HG02885 (cell line): ENCODE measurements around the gene CUL9.
A peak's percentile ranks its signal among the peaks of the same experiment; 100 is the strongest.

Experiments
- ATAC-seq: cut with Tn5 transposase; IDR thresholded peaks from one replicate; pipeline ENCODE4 v1.9.1; 2021; ENCODE audit warnings: mild to moderate bottlenecking; ENCODE audit not compliant: unreplicated experiment, poor library complexity

The CUL9 gene

GRCh38 chr6:43172104-43173007 lies 9.6 kb upstream of the CUL9 start:
- no peak for ATAC-seq

- ATAC-seq, result no peak
Observed at GRCh38 chr6:43173591-43174262, 8.3 kb upstream of the CUL9 start.

GRCh38 chr6:43174263-43175112 lies 7.5 kb upstream of the CUL9 start:
- ATAC-seq, result peak; percentile 73

- ATAC-seq, result no peak
Observed at GRCh38 chr6:43175676-43176422, 6.1 kb upstream of the CUL9 start.

GRCh38 chr6:43176423-43176786 lies 5.6 kb upstream of the CUL9 start:
- no peak for ATAC-seq

GRCh38 chr6:43178150-43178549 lies 3.8 kb upstream of the CUL9 start:
- no peak for ATAC-seq

GRCh38 chr6:43178951-43179830 lies 2.8 kb upstream of the CUL9 start:
- ATAC-seq, result no peak

- no peak for ATAC-seq
Observed at GRCh38 chr6:43180058-43180457, 1.9 kb upstream of the CUL9 start.

GRCh38 chr6:43180985-43181384 lies 1.0 kb upstream of the CUL9 start:
- ATAC-seq, result no peak

- ATAC-seq, result no peak
Observed at GRCh38 chr6:43181621-43181941, 415 bp upstream of the CUL9 start.

GRCh38 chr6:43183441-43183840 lies 1.4 kb downstream of the CUL9 start:
- ATAC-seq, result no peak

- no peak for ATAC-seq
Observed at GRCh38 chr6:43184268-43184985, 2.4 kb downstream of the CUL9 start.

GRCh38 chr6:43185391-43185985 lies 3.5 kb downstream of the CUL9 start:
- ATAC-seq, result no peak

- no peak for ATAC-seq
Observed at GRCh38 chr6:43186019-43186418, 4.0 kb downstream of the CUL9 start.

- no peak for ATAC-seq
Observed at GRCh38 chr6:43186706-43187105, 4.7 kb downstream of the CUL9 start.

GRCh38 chr6:43187821-43188220 lies 5.8 kb downstream of the CUL9 start:
- ATAC-seq, result no peak

- no peak for ATAC-seq
Observed at GRCh38 chr6:43188426-43188825, 6.4 kb downstream of the CUL9 start.

- no peak for ATAC-seq
Observed at GRCh38 chr6:43189776-43190304, 7.8 kb downstream of the CUL9 start.
